HG03571 (cell line): Measurements from ENCODE around the gene ADCY7.
"Not testable (repeated sequence)": the region's sequence is repeated elsewhere in the genome, so short reads cannot be mapped to it uniquely, and the experiment has no call there.

Experiments used
- ATAC-seq: cut with Tn5 transposase; IDR thresholded peaks from one replicate; pipeline ENCODE4 v1.9.1; 2021; ENCODE audit not compliant: unreplicated experiment

ADCY7 gene

DNA sequence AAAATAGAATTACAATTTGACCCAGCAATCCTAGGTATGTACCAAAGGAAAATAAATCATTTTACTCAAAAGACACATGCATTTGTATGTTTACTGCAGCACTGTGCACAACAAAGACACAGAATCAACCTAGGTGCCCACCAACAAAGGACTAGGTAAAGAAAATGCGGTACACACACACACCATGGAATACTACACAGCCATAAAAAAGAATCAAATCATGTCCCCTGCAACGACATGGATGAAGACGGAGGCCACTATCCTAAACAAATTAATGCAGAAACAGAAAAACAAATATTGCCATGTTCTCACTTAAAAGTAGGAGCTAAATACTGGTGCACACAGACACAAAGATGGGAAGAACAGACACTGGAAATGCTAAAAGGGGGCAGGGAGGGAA lies 66.2 kb downstream of the ADCY7 start:
- ATAC-seq: no peak

DNA sequence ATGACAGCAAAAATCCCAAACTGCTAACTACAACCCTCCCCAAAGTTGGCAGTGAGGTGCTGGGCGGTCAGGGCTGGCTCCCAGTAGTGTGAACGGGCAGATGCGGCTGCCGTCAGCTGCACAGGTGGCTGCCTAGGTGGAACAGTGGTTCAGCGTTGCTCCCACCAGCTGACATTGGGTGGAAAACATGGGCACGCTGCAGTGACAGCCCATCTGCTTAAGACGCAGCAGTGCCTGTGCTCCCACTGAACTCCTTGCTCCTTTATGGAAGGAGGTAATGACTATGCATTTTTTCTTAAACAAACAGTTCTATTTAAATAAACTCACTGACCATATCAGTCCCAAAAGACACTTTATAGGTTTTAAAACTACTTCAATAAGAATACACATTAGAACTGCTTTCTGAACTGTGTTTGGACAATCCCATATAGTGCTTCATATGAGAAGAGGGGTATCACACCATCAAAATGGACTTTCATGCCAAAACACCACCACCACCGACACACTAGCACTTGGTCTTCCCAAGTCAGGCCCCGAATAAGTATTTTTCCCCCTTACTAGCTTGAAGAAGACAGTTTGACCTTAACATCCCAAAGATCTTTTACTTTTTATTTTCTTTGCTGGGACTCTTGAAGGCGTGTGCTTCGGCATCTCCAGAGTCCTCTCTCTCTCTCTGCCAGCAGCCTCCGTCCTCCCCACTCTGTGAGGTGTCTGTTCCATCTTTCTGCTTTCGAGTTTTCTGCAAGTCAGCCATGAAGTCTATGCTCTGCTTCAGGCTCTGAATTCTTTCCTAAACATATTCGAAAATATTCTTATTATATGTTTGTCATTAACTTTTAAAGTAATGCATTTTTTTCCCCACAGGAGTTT lies 68.0 kb downstream of the ADCY7 start:
- no peak for ATAC-seq

DNA sequence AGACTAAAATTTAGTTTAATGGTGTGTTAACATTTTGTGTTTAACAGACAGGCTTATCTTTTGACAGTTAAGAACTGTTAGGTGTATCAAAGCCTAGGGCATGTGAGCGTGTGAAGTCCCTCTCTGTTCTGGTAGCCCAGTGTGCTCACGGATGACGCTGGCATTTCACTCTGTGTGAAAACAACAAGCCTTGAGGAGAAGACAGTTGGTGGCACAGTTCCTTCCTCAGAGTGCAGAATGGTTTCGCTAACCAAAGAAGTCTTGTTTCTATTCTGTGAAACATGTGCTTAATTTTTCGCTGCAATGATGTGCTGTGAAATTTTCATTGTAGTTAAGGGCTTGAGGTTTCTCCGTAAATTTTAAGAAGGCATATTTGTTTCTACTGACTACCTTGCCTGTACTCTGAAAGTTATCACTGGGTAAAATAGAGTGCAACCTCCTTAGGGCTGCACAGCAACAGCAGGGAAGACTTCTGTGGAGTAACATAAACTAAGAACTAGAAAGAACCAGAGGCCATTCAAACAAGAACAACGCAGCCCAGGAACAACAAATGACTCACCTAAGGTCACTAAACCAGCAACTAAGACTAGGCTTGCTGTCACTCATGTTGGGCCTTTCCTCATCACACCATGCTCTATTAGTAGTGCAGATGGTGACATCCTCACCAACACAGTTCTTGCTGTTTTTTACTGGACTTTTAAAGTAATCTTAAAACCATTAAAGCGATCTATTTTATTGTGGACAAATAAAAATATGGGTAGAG lies 69.0 kb downstream of the ADCY7 start:
- ATAC-seq: no peak

DNA sequence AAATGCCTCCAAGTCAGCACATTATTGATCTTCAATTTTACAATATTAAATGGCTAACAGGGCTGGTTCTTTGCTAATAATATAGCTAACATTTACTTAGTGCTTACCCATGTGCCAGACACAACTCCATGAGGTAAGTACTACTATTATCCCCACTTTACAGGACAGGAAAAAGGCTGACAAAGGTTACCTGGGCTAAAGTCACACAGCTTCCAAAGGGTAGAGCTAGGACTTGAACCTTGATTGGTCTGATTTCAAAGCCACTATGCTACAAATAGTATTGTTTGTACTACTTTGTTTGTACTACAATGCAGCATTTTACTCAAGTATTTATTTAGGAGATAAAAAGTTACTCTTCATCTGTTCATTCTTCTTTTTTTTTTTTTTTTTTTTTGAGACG lies 70.5 kb downstream of the ADCY7 start:
- ATAC-seq: no peak

DNA sequence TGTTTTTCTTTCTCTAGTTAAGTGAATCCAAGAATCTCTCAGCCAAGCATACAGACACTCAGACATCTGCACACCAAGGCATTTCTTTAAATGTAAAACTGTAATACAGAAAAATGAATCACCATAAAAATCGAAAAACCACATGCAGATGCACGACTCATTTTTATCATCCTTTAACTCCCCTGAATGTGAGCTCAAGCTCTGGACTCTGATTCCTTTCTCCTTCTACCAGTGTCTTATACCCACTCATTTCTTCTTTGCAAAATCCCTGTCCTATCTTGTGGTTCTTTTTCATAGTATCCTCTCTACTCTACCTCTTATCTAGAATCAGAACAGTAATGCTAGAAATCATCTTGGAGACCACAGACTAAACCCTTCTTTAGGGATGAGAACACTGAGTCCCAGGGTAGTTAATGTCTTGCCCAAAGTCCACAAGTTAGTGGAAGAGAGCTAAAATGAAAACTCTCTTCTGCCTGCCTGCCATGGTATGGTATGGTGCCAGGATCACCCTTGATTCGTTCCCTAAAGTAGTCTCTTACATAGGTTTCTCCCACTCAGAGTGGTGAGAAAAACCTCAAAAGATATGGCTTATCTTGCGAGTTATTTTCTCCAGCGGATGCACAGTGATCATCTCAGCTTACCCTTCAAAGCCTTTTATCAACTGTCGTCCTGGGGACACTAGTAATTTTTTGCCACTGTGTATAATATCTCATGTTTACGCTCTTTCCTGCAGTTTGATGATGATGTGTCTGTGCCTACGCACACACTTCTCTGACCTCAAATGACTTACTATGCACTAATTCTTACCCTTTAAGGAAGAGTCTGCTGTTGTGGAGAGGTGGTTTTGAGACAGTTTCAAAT lies 72.2 kb downstream of the ADCY7 start:
- ATAC-seq: no peak

DNA sequence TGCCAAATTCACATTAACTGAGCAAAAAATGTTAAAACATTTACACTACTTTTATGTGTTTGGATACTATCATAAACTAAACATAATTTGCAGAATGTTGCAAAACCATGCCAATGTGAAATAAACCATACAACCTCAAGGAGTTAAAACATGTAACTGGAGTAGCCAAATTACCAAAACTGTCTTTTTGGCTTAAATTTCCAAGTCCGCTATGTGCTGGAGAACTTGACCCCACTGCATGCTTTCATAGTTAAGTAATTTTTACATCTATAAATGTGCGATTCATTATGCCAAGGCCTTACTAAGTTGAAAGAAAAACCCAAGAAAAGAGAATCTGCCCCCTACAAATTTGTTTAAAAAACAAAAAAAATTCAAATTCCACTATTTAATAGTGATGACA lies 74.2 kb downstream of the ADCY7 start:
- ATAC-seq: no peak

DNA sequence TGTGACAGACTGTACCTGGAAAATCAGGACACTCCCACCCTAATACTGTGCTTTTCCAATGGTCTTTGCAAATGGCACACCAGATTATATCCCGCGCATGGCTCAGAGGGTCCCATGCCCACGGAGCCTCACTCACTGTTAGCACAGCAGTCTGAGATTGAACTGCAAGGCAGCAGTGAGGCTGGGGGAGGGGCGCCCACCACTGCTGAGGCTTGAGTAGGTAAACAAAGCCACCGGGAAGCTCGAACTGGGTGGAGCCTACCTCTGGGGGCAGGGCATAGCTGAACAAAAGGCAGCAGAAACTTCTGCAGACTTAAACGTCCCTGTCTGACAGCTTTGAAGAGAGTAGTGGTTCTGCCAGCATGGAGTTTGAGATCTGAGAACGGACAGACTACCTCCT lies 77.2 kb downstream of the ADCY7 start:
- not testable (repeated sequence) for ATAC-seq

DNA sequence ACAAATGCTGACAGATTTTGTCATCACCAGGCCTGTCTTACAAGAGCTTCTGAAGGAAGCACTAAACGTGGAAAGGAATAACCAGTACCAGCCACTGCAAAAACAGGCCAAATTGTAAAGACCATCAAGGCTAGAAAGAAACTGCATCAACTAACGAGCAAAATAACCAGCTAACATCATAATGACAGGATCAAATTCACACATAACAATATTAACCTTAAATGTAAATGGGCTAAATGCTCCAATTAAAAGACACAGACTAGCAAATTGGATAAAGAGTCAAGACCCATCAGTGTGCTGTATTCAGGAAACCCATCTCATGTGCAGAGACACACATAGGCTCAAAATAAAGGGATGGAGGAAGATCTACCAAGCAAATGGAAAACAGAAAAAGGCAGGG lies 78.9 kb downstream of the ADCY7 start:
- not testable (repeated sequence) for ATAC-seq

DNA sequence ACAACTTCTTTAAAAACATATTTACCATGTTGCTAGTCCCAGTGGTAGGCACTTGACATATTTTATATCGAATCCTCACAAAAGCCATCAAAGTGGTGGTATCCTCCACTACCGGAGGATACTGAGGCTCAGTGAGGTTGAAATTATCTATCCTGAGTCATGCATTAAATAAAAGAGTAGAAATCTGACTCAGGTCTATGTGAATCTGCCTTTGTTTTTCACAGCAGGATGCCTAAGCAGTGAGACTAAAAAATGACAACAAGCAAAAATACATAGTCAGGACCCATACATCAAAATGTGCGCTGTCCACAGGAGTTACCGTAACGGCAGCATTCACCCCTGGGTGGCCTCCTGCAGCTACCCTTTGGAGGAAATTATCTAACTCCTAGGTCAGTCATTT lies 84.8 kb downstream of the ADCY7 start:
- no peak for ATAC-seq

DNA sequence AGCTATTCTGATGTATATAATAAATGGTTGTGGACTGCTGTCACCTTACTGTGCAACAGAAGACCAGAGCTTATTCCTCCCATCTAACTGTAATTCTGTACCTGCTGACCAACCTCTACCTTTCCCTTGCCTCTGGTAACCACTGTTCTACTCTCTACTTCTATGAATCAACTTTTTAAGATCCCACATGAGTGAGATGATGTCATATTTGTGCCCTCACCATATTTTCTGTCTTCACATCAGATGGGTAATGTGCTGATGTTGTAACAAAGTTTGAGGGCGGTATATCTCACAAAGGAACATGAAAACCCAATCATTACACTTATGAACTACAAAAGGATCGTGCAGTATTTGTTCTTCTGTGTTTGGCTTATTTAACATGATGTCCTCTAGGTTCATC lies 85.6 kb downstream of the ADCY7 start:
- no peak for ATAC-seq

DNA sequence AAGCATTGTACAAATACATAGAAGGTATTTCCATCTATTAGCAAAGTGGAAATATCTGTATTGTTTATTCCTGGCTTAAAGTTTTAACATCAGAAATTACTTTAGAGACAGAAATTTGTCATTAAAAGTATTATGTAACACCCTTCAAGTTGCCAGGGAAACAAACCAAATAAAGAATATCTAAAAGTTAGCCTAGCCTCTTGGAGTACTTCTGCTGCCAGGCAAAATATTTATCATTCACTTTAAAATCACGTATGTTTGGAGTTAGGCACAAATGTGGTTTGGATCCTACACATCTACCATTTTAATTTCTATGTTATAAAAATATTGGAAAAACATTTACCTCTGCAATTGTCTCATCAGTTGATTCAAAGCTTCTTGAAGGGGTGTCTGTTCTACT lies 87.7 kb downstream of the ADCY7 start:
- no peak for ATAC-seq

DNA sequence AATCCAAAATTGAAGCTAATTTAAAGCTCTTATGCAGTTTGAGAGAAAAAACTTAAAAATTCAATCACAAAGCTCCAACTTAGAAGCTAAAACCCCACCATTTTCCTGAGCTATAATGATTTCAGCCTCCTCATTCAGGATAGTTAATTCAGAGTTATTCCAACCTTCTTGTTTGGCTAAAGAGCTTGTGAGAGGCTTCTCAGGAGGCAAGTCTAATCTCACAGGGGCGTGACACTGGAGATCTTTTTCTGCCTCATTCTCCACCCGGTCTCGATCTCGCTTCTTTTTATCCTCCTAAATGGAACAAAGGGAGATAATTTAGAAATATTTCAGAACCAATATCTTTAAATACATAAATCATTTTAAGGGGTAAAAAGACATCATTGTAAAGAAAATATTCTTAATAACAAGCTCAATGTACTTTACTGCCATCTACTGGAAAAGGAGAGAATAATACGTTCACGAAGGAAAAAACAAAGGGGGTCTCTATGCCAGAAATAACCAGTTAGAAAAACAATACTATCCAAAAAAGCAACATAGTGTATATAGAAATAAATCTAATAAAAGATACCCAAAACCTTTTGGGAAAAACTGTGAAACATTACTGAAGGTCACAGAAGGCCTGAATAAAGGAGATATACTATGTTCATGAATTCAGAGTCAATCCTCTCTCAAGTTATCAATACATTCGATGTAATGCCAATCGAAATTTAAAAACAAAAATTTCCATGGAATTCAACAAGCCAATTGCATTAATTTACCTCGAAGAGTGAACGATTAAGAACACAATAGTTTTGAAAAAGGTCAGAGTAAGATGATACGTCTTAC lies 88.5 kb downstream of the ADCY7 start:
- ATAC-seq: no peak

DNA sequence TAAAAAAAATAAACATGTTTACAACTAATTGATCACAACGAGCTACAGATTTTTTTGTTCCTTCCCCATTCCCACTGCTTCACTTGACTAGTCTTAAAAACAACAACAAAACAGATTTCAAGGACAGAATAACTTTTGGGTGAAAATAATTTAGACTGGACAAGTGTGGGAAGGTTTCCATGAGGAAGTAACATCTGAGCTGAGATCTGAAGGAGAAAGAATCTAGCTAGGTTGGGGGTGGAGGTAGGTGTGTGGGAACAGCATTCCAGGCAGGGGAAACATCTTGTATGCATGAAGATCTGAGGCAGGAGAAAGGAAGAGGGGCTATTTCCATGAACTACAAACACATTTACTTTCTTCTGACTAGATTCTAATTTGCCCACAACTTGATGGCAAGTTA lies 93.3 kb downstream of the ADCY7 start:
- no peak for ATAC-seq

DNA sequence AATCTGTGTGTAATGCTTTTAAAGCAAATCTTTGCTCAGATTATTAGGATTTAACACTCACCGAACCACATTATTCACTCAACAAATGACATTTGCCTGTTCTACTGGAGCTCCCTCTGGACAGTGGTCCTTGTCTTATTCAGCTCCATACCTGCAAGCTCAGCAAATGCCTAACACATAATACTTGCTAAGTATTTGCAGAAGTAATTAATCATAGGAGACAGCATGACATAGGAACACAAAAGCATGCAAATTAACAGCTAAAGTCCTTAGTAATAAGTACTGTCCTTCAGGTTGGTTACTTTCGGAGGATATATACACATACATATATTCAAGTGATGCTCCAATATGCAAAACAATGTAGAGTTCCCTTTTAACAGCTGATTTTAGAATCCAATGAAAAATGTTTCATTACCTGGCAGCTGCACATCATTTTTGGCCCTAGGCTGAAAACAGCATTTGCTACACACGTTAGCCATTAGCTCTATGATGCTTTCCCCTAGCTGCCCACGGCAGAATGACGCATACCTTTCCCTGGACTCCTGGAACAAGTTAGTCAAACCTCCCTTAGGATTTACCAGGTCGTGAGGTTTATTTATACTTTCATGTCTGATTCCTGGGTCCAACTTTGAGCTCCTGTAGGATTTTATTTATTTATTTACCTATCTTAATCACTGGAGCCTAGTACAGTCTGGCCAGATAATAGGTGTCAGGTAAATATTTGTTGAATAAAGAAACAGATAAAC lies 93.9 kb downstream of the ADCY7 start:
- no peak for ATAC-seq

DNA sequence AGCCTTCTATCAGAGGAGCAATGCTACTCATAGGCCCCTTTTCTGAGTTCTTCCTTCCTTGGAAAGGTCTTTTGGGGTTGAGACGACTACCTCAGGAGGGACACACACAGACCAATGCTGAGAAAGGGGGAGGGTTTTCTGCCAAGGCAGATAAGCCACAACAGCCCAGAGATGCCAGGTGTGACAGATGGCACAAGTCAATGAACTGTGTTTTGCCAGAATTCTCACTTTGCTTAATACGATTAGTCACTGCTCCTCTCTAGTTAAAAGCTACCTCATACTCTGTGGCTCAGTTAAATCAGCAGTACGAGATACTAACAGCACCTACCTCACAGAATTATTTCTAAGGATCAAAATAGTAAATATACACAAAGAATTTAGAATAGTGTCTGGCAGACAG lies 94.4 kb downstream of the ADCY7 start:
- no peak for ATAC-seq

DNA sequence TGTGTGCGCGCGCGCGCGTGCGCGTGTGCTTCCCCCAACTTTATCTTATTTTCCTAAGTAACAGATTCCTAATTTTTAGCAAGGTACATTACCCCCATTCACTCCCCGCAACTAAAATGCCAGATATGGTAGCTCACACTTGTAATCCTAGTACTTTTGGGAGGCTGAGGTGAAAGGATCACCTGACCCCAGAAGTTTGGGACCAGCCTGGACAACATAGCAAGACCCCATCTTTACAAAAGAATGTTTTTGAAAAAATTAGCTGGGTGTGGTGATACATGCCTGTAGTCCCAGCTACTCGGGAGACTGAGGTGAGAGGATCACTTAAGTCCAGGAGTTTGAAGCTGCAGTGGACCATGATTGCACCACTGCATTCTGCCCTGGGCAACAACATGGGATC lies 97.3 kb downstream of the ADCY7 start:
- no peak for ATAC-seq

DNA sequence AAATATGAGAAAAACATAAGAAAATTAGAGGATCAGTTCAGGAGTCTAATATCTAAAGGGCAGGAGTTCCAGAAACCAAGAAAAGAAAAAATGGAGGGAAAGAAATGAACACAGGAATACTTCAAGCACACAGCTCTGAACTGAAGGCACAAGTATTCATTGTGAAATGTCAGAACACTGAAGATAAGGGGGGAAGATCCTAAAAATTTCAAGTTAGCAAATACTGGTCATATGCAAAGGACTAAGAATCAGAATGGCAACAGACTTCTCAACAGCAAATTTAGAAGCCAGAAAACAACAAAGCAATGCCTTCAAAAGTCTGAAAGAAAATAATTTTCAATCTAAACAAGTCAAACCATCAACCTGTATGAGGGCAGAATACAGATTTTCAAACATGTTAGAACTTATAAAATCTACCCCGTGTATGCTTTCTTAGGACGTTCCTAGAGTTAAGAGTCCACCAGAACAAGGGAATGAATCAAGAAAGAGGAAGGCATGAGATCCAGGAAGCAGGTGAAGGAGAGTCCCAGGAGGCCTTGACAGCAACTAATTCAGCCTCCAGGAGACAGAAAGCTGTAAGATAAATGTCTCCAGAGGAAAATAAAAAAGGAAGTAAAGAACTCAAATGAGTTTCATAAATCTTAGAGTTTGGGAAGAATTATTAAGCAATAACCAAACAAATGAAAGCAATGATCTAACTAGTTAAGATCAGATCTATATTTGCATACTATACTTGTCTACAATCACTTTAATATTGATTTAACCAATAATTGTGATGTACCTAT lies 99.6 kb downstream of the ADCY7 start:
- ATAC-seq: no peak
